A549 (cell line): ENCODE data around the gene TWIST1. TPM values are rescaled to one million over a fixed set of nuclear protein-coding genes. Genes with fewer than 3 reads are reported as not detected.

Experiments
- ATAC-seq, 2 experiments: fragments of 200-7000 bp in 1 of 2; fragments of >200 bp in 1 of 2; cut with Nextera tagmentation in 1 of 2; cut with Tn5 transposase in 1 of 2; 3 replicates each; pipeline versions ENCODE4 v1.8.0 to v1.9.1; 2018 to 2020; ENCODE audit warnings: mild to moderate bottlenecking in 1 of 2, moderate library complexity in 1 of 2
- CTCF ChIA-PET: fragments of 300-600 bp; sonication (Branson Sonifier 250); formaldehyde crosslinking; extraction: SDS; loops from one replicate; lab custom pipeline; 2021; ENCODE audit warnings: antibody characterized with exemption, inconsistent platforms; lab: Yijun Ruan, JAX
- POLR2A ChIA-PET: fragments of 350-600 bp; formaldehyde crosslinking; extraction: SDS; loops from one replicate; lab custom pipeline; 2021; ENCODE audit warnings: antibody characterized with exemption, inconsistent platforms; lab: Yijun Ruan, JAX
- DNase-seq, 2 experiments: peaks; one replicate each; pipeline versions ENCODE4 v3.0.0 to v3.0.0-alpha.2; 2011 to 2016; ENCODE audit warnings: low read depth in 1 of 2, low spot score in 1 of 2
- FAIRE-seq: peaks from 2 replicates; lab custom pipeline; 2011; peaks lifted over from hg19 to GRCh38; lab: Jason Lieb, UNC
- H3K27ac ChIP-seq, 2 experiments: fragments of >200 bp; sonication (Bioruptor Twin); formaldehyde crosslinking; 3 replicates each; pipeline ENCODE4 v1.5.1; 2016 to 2017
- H3K4me1 ChIP-seq: fragments of >200 bp; sonication (Bioruptor Twin); formaldehyde crosslinking; 3 replicates; pipeline ENCODE4 v1.6.1; 2016
- H3K4me2 ChIP-seq: fragments of >200 bp; sonication (Bioruptor Twin); formaldehyde crosslinking; 3 replicates; pipeline ENCODE4 v1.6.1; 2016
- H3K4me3 ChIP-seq: fragments of >200 bp; sonication (Bioruptor Twin); formaldehyde crosslinking; 3 replicates; pipeline ENCODE4 v1.5.1; 2016
- H3K9me3 ChIP-seq: fragments of >200 bp; sonication (Bioruptor Twin); formaldehyde crosslinking; 3 replicates; pipeline ENCODE4 v1.6.1; 2016
- CBX2 ChIP-seq: fragments of 200-600 bp; sonication (generic); IDR thresholded peaks from 2 replicates; pipeline ENCODE4 v1.6.1; 2016; ENCODE audit warnings: low read depth, mild to moderate bottlenecking, borderline replicate concordance
- CBX8 ChIP-seq: fragments of 200-600 bp; sonication (generic); IDR thresholded peaks from 2 replicates; pipeline ENCODE4 v1.6.1; 2016
- CEBPB ChIP-seq, 2 experiments: fragments of >200 bp in 1 of 2; sonication (Bioruptor Twin) in 1 of 2; formaldehyde crosslinking in 1 of 2; IDR thresholded peaks; 2 replicates each; pipeline ENCODE4 v1.6.1; 2012 to 2016
- EHF ChIP-seq: fragments of 250-450 bp; sonication (Bioruptor Pico); IDR thresholded peaks from 2 replicates; pipeline ENCODE4 v1.5.0; 2020; ENCODE audit warnings: mild to moderate bottlenecking
- EHMT2 ChIP-seq: fragments of 200-600 bp; sonication (generic); IDR thresholded peaks from 2 replicates; pipeline ENCODE4 v1.6.1; 2016; ENCODE audit warnings: antibody characterized with exemption, low read depth, mild to moderate bottlenecking, moderate library complexity
- EP300 ChIP-seq, 2 experiments: fragments of >200 bp; sonication (Bioruptor Twin); formaldehyde crosslinking; IDR thresholded peaks; 2 replicates in 1 of 2; 3 replicates in 1 of 2; pipeline ENCODE4 v1.6.1; 2016 to 2017
- ESRRA ChIP-seq: fragments of 150-350 bp; IDR thresholded peaks from 2 replicates; pipeline ENCODE4 v1.6.1; 2014; ENCODE audit warnings: mild to moderate bottlenecking, low read length, borderline replicate concordance
- GATA3 ChIP-seq: IDR thresholded peaks from 2 replicates; pipeline ENCODE4 v1.6.1; 2012; ENCODE audit warnings: borderline replicate concordance
- HDAC2 ChIP-seq: fragments of 200-600 bp; sonication (generic); IDR thresholded peaks from 2 replicates; pipeline ENCODE4 v1.6.1; 2016
- HEYL ChIP-seq: fragments of 250-450 bp; sonication (Bioruptor Pico); IDR thresholded peaks from 2 replicates; pipeline ENCODE4 v1.8.0; 2021; ENCODE audit warnings: mild to moderate bottlenecking, moderate library complexity
- HOXB5 ChIP-seq: fragments of 250-450 bp; sonication (Bioruptor Pico); IDR thresholded peaks from 2 replicates; pipeline ENCODE4 v1.5.0; 2020; ENCODE audit warnings: mild to moderate bottlenecking, moderate library complexity
- MAFK ChIP-seq: fragments of 450-650 bp; IDR thresholded peaks from 2 replicates; pipeline ENCODE4 v1.6.1; 2014; ENCODE audit not compliant: partially characterized antibody
- MAZ ChIP-seq: fragments of 150-350 bp; IDR thresholded peaks from 2 replicates; pipeline ENCODE4 v1.6.1; 2014; ENCODE audit warnings: antibody characterized with exemption, low read depth, low read length, borderline replicate concordance
- PHF8 ChIP-seq: fragments of 200-600 bp; sonication (generic); IDR thresholded peaks from 2 replicates; pipeline ENCODE4 v1.6.1; 2016; ENCODE audit warnings: low read depth, mild to moderate bottlenecking, antibody characterized with exemption, moderate library complexity, borderline replicate concordance
- RARB ChIP-seq: fragments of 250-450 bp; sonication (Bioruptor Pico); IDR thresholded peaks from 2 replicates; pipeline ENCODE4 v1.8.0; 2021; ENCODE audit warnings: mild to moderate bottlenecking, moderate library complexity
- RCOR1 ChIP-seq: fragments of 150-350 bp; IDR thresholded peaks from 2 replicates; pipeline ENCODE4 v1.6.1; 2014; ENCODE audit warnings: antibody characterized with exemption, low read length, low read depth
- RFX5 ChIP-seq: fragments of 450-650 bp; IDR thresholded peaks from 2 replicates; pipeline ENCODE4 v1.7.1; 2014; ENCODE audit warnings: antibody characterized with exemption, mild to moderate bottlenecking, moderate library complexity
- RNF2 ChIP-seq: fragments of 200-600 bp; sonication (generic); IDR thresholded peaks from 2 replicates; pipeline ENCODE4 v1.6.1; 2016; ENCODE audit warnings: low read depth, mild to moderate bottlenecking, antibody characterized with exemption, moderate library complexity, borderline replicate concordance
- TFCP2L1 ChIP-seq: fragments of 250-450 bp; sonication (Bioruptor Pico); IDR thresholded peaks from 2 replicates; pipeline ENCODE4 v1.5.0; 2021; ENCODE audit warnings: mild to moderate bottlenecking
- ZC3H11A ChIP-seq: fragments of 450-650 bp; IDR thresholded peaks from 2 replicates; pipeline ENCODE4 v1.6.1; 2014; ENCODE audit warnings: antibody characterized with exemption, mild to moderate bottlenecking
- WGBS: methylation state at CpG from one replicate; pipeline ENCODE4 v1.1.6; 2017; ENCODE audit errors: missing lambda C conversion rate; 5-methylcytosine and 5-hydroxymethylcytosine counted together
- polyA plus RNA-seq, 4 experiments: library from polyadenylated mRNA; depleted of rRNA in 3 of 4; stranded (reverse); fragments of >200 nt; fragmentation: RNase III in 1 of 4; extraction: RNeasy Plus Mini Kit Qiagen cat#74134 plus additional on column Dnase treatment in 1 of 4; gene quantifications; 2 replicates in 3 of 4; 3 replicates in 1 of 4; pipeline ENCODE4 v1.2.3, GENCODE V29; 2011 to 2017
- TF ChIP-seq, protein P1 (sequence below): fragments of 200-600 bp; sonication (generic); IDR thresholded peaks from 2 replicates; pipeline ENCODE4 v1.6.1; 2016; ENCODE audit warnings: antibody characterized with exemption, mild to moderate bottlenecking, moderate library complexity
- TF ChIP-seq, protein P2 (sequence below): IDR thresholded peaks from 2 replicates; pipeline ENCODE4 v1.6.1; 2012; ENCODE audit warnings: low read depth, borderline replicate concordance

Gene TWIST1
- polyA plus RNA-seq, 2 of the 4 experiments (the other 2 are of a cell fraction): 0.61 to 1.3 TPM

DNA sequence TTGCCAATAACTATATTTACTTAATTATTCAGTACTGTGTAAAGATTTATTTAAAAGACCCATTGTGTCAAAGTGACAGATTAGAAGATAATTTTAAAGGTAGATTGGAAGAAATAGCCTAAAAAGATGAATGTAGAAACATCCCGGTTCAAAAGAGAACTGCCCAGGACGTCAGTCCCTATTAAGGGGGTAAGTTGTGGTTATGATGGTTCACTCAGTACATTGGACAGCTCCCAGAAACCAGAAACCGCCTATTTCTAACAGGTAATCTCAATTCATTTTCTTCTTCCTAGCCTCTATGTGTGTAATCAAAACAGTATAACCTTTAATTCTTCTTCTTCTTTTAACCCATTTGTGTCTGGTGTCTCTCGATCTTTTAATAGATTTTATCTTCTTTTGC, 29.3 kb upstream of the TWIST1 start:
- FAIRE-seq: no peak
- ChIA-PET CTCF (interaction anchor here (1.4 kb wide), 1 partner anchor 25 kb away, joined by 6 read pairs; no protein-coding TSS in a partner anchor), POLR2A (no interaction called here)
- H3K4me2 ChIP-seq: no peak overlapping the region
- no peak overlapping the region for H3K27ac ChIP-seq
- no peak overlapping the region for H3K4me3 ChIP-seq
- no peaks in the 10 kb centered on the region for H3K4me1 ChIP-seq
- WGBS: 7% methylated on average over 4 of the region's 4 CpGs
- no peak for ATAC-seq
- TF ChIP-seq HOXB5: no peak
- TF ChIP-seq, protein P1, sequence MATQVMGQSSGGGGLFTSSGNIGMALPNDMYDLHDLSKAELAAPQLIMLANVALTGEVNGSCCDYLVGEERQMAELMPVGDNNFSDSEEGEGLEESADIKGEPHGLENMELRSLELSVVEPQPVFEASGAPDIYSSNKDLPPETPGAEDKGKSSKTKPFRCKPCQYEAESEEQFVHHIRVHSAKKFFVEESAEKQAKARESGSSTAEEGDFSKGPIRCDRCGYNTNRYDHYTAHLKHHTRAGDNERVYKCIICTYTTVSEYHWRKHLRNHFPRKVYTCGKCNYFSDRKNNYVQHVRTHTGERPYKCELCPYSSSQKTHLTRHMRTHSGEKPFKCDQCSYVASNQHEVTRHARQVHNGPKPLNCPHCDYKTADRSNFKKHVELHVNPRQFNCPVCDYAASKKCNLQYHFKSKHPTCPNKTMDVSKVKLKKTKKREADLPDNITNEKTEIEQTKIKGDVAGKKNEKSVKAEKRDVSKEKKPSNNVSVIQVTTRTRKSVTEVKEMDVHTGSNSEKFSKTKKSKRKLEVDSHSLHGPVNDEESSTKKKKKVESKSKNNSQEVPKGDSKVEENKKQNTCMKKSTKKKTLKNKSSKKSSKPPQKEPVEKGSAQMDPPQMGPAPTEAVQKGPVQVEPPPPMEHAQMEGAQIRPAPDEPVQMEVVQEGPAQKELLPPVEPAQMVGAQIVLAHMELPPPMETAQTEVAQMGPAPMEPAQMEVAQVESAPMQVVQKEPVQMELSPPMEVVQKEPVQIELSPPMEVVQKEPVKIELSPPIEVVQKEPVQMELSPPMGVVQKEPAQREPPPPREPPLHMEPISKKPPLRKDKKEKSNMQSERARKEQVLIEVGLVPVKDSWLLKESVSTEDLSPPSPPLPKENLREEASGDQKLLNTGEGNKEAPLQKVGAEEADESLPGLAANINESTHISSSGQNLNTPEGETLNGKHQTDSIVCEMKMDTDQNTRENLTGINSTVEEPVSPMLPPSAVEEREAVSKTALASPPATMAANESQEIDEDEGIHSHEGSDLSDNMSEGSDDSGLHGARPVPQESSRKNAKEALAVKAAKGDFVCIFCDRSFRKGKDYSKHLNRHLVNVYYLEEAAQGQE: peak; percentile 86
- TF ChIP-seq EP300 (IDR thresholded peaks at IDR 0.05): no peak
- TF ChIP-seq HDAC2: no peak
- no peak for TF ChIP-seq RFX5
- no peak for TF ChIP-seq PHF8
- H3K9me3 ChIP-seq: no peaks in the 10 kb centered on the region
- DNase-seq: no peak

GRCh38 chr7:19145434-19146115, 28.1 kb upstream of the TWIST1 start:
- Histone ChIP-seq H3K27ac (no peak overlapping the region), H3K4me3 (no peak overlapping the region), H3K4me1 (no peaks in the 10 kb centered on the region), H3K4me2 (no peak overlapping the region), H3K9me3 (no peaks in the 10 kb centered on the region)
- 34% methylated on average over 18 of the region's 19 CpGs for WGBS
- TF ChIP-seq HEYL (CRISPR knock-in tag): no peak
- no peak for DNase-seq
- CTCF ChIA-PET: interaction anchor here (1.4 to 1.6 kb wide), 2 partner anchors 23 to 24 kb away, joined by 4 to 6 read pairs; no protein-coding TSS in a partner anchor
- ATAC-seq: no peak
- POLR2A ChIA-PET: no interaction called here
- FAIRE-seq: no peak

DNA sequence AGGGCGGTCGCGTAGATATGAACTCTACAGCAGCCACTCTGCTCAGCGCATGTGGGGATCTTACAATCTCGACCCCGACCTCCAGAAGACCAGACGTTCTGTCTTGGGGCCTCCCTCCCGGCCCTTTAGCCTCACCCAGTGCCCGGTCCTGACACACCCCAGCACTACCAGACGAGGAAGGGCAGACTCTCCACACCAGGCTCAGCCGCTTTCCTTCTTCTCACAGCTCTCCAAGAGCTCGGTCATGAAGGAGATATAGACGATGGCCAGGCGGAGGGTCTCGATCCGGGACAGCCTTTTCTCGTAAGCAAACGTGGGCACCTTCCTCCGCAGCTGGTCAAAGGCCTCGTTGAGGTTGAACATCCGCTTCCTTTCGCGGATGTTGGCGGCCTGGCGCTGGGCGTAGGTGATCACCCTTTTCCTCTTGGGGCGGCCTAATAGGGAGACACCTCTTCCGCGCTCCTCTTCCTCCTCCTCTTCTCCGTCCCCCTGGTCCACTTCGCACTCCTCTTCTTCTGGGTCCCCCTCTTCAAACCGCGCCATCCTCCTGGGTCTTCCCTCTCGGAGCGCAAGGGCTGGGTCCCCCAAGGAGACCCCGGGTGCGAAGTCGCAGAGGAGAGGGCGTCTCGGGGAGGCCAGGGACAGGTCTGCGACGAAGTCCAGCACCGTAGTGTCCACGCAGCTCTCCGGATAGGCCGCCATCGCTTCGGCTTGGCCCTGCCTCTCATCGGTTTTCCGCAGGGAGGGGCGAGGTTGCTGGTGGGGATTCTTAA, 27.4 kb upstream of the TWIST1 start, which contains the start of gene FERD3L:
Gene FERD3L, minus strand, starts transcription at position 761 of the 773 bp plus-strand sequence. Its CDS starts 59 bp downstream, at position 702.
- Histone ChIP-seq H3K4me3 (no peak within 1 kb of the TSS), H3K27ac (no peak within 1 kb of the TSS), H3K4me1 (no peaks in the 10 kb centered on the region), H3K4me2 (no peak within 1 kb of the TSS), H3K9me3 (no peaks in the 10 kb centered on the region)
- FAIRE-seq (no peak), ATAC-seq (no peak), DNase-seq (no peak)
- ChIA-PET CTCF (interaction anchor here (0.5 to 1.6 kb wide), 2 partner anchors 23 to 347 kb away, joined by 4 to 6 read pairs; no protein-coding TSS in a partner anchor), POLR2A (no interaction called here)
- TF ChIP-seq RARB (CRISPR knock-in tag): no peak
- TF ChIP-seq RNF2: no peak
- no peak for TF ChIP-seq MAZ
- TF ChIP-seq RCOR1: no peak
- no peak for TF ChIP-seq ZC3H11A
- no peak for TF ChIP-seq EHF (CRISPR knock-in tag)
- TF ChIP-seq, protein P2, sequence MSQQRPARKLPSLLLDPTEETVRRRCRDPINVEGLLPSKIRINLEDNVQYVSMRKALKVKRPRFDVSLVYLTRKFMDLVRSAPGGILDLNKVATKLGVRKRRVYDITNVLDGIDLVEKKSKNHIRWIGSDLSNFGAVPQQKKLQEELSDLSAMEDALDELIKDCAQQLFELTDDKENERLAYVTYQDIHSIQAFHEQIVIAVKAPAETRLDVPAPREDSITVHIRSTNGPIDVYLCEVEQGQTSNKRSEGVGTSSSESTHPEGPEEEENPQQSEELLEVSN: no peak
- TF ChIP-seq GATA3: no peak
- no peak for TF ChIP-seq MAFK
- TF ChIP-seq, protein P1: no peak
- no peak for TF ChIP-seq EHMT2
- TF ChIP-seq ESRRA: no peak
- TF ChIP-seq CBX2: no peak
- TF ChIP-seq CEBPB (IDR thresholded peaks at IDR 0.05): no peak
- TF ChIP-seq HEYL (CRISPR knock-in tag): no peak
- no peak for TF ChIP-seq CBX8
- TF ChIP-seq TFCP2L1: no peak
- 53% methylated on average over 50 of the region's 51 CpGs for WGBS
